HFF-Myc (cell line): ENCODE data around the gene LGALS14.
"Not testable (repeated sequence)": the region's sequence is repeated elsewhere in the genome, so short reads cannot be mapped to it uniquely, and the experiment has no call there.

ENCODE experiments used
- DNase-seq: peaks from one replicate; pipeline ENCODE4 v3.0.0-alpha.2; 2011; ENCODE audit warnings: low read depth; ENCODE audit errors: extremely low read depth
- H3K4me3 ChIP-seq: replicated peaks from 2 replicates; pipeline ENCODE4 v1.5.1; 2011; ENCODE audit warnings: low read depth, mild to moderate bottlenecking, control low read depth, low read length
- TF ChIP-seq, protein P1 (sequence below): IDR thresholded peaks from 2 replicates; pipeline ENCODE4 v1.5.1; 2012; ENCODE audit warnings: mild to moderate bottlenecking, low read depth, low read length, control low read depth; ENCODE audit errors: missing control alignments

LGALS14 gene

DNA sequence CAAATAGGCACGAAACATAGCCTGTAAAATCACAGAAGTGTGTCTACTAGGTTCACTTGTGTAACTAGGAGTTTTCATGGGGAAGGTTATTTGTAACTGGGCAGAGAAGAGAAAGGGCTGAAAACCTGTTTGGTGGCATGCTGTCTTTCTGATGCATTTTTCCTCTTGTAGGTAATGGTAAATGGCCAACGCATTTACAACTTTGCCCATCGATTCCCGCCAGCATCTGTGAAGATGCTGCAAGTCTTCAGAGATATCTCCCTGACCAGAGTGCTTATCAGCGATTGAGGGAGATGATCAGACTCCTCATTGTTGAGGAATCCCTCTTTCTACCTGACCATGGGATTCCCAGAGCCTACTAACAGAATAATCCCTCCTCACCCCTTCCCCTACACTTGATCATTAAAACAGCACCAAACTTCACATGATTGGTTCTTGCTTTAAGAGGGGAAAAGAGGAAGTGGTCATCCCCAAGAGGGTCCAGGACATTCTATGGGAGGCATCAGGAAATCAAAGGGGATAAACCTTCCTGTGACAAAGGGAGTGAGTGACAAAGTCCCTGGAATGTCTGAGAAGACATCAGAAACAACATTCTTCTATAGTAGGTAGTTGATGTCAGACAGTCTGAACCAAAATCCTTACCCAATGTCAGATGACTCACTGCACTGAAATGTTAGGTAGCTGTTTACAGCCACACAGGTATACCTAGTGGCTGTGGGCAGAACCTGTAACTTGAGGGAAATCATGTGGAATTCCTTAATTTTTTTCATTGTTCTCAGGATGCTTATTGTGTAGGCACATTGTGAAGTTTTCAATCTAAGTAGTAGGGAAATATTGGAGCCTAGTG is 5.0 kb downstream of the LGALS14 start:
- TF ChIP-seq, protein P1, sequence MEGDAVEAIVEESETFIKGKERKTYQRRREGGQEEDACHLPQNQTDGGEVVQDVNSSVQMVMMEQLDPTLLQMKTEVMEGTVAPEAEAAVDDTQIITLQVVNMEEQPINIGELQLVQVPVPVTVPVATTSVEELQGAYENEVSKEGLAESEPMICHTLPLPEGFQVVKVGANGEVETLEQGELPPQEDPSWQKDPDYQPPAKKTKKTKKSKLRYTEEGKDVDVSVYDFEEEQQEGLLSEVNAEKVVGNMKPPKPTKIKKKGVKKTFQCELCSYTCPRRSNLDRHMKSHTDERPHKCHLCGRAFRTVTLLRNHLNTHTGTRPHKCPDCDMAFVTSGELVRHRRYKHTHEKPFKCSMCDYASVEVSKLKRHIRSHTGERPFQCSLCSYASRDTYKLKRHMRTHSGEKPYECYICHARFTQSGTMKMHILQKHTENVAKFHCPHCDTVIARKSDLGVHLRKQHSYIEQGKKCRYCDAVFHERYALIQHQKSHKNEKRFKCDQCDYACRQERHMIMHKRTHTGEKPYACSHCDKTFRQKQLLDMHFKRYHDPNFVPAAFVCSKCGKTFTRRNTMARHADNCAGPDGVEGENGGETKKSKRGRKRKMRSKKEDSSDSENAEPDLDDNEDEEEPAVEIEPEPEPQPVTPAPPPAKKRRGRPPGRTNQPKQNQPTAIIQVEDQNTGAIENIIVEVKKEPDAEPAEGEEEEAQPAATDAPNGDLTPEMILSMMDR: no peak
- no peak overlapping the region for H3K4me3 ChIP-seq
- no peak for DNase-seq

DNA sequence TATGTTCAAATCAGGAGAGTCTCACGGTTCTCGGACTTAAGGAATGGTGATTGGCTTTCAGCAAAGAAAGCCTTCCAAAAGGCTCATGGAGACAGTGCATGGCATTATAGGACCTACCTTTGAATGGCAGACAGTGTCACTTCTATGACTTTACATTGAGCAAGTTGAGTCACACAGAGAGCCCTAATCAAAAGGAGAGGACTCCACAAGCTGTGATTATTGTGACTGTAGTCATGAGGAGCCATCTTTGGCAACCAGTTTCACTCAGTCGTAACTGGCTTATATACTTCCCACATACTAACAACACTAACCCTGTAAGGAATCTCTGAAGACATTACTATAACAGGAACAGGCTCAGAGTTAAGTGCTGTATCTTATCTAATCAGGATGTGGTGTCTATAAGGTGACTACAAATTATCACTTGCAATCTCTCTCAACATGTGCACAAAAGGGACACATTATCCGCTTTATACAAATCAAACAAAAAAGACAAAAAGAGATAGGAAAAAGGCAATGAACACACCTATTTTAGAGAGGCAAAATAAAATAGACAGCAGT is 6.1 kb downstream of the LGALS14 start:
- no peak overlapping the region for H3K4me3 ChIP-seq
- no peak for DNase-seq
- TF ChIP-seq, protein P1: no peak

DNA sequence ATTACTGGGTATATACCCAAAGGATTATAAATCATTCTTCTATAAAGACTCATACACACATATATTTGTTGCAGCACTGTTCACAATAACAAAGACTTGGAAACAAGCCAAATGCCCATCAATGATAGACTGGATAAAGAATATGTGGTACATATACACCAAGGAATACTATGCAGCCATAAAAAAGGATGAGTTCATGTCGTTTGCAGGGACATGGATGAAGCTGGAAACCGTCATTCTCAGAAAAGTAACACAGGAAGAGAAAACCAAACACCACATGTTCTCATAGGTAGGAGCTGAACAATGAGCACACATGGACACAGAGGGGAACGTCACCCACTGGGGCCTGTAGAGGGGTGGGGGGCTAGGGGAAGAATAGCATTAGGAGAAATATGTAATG is 15.9 kb downstream of the LGALS14 start:
- H3K4me3 ChIP-seq, DNase-seq: not testable (repeated sequence)

DNA sequence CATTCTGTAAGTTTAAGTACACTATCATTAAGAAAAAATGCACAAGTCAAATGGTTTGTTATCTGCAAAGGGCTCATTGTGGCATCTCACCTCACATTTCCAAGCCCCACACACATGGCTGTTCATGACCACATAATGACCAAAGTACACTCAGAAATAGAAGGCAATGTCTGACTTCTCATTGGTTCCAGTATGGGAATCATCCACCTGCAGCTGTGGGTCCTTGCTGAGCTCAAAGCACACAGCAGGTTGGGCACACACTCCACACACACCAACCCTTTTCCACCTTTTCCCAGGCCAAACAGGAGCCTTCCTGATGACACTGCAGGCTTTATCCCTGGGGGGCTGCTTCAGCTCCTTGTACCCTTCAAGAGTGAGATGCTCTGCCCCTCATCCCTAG is 21.7 kb downstream of the LGALS14 start:
- TF ChIP-seq, protein P1: no peak
- no peak for DNase-seq

DNA sequence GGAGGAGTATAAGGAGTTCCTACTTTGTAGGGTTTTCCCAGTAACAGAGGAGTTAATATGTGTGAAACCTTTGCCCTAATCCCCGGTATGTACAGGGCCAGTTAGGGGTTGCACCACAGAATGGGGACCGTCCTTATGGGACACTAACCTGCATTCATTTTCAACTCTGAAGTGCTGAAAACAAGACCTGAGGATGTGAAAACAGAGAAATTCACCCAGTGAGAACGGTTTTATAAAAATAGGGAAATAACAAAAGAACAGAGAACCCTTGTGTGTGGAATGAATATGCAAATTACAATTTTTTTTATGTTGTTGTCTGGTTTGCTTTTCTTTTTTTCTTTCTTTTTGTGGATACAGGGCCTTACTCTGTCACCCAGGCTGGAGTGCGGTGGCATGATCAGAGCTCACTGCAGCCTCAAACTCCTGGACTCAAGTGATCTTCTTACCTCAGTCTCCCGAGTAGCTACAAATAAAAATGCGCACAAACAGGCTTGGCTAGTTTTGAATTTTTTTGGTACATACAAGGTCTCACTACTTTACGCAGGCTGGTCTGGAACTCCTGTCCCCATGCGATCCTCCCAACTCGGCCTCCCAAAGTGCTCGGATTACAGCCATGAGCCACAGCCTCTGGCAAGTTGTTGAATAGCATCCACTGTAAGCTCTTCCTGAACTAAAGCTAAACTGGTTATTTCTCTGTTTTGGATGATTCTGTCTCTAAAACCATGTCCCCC is 23.0 kb downstream of the LGALS14 start:
- DNase-seq: no peak
- TF ChIP-seq, protein P1: no peak
- H3K4me3 ChIP-seq: no peak overlapping the region

More for the DNA sequence above, 21.7 kb downstream of the LGALS14 start:
- H3K4me3 ChIP-seq: no peak overlapping the region

DNA sequence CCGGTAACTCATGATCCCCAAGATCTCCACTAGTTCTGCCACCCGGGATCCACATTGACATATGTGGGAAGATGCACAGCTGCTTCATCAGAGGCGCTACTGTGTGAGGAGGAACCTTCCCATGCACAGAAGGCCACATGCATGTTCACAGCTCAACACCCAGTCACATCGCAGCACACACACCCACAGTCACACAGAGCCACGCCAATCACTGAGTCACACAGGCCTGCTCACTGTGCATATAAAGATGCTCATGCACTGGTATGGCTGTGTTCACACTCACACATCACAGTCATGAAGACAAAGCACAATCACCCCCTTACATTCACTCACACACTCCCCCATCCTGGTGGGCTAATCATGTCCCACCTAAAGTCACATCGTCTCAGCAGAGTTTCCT is 23.8 kb downstream of the LGALS14 start:
- TF ChIP-seq, protein P1: no peak
- H3K4me3 ChIP-seq: no peak overlapping the region

DNA sequence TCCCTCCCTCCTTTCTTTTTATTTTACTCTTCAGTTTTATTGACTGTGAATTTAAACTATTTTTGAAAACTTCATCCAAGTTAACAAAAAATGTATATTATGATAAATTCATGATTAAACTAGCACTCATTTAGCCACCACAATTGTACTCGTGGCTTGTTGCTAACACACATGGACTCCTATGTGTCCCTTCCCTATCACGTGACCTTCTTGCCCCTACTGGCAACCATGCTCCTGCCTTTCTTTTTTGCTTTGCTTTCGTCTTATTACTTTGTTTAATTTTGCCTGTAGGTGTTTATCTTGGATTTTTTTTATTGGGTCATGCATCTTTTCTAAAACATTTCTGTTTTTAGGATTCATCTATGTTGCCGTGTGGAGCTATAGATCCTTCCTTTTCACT is 25.3 kb downstream of the LGALS14 start:
- TF ChIP-seq, protein P1: no peak
- DNase-seq: no peak
- H3K4me3 ChIP-seq: no peak overlapping the region

More for the DNA sequence above, 23.8 kb downstream of the LGALS14 start:
- DNase-seq: no peak
